ENCODE data around the gene HASPIN.

- TF ChIP-seq TAF1 (IDR thresholded peaks at IDR 0.05; ENCODE audit: low read depth, low read length) (no peak), POLR2A (IDR thresholded peaks at IDR 0.05; ENCODE audit: control extremely low read depth in 1 of 2, low read depth in 2 of 2, low read length in 2 of 2) (no peak), EGR1 (IDR thresholded peaks at IDR 0.05; ENCODE audit: borderline replicate concordance, low read depth, low read length) (no peak), SP4 (IDR thresholded peaks at IDR 0.05; ENCODE audit: low read length) (no peak), RAD21 (IDR thresholded peaks at IDR 0.05 in 1 of 2, conservative IDR thresholded peaks at IDR 0.05 in 1 of 2; ENCODE audit: low read depth in 2 of 2, low read length in 2 of 2) (no peak), SIX5 (IDR thresholded peaks at IDR 0.05; ENCODE audit: low read depth, low read length) (no peak), BCL11A (IDR thresholded peaks at IDR 0.05; ENCODE audit: low read depth in 2 of 2, low read length in 2 of 2) (no peak), HDAC6 (IDR thresholded peaks at IDR 0.05; ENCODE audit: low read depth, low read length) (no peak), CTCF (IDR thresholded peaks at IDR 0.05; ENCODE audit: control extremely low read depth in 1 of 3, insufficient read depth in 1 of 3, low read depth in 1 of 3, low read length in 3 of 3) (no peak), E2F6 (IDR thresholded peaks at IDR 0.05) (no peak), ATF3 (IDR thresholded peaks at IDR 0.05; ENCODE audit: insufficient read depth, low read depth, low read length) (no peak)
These were observed 26.6 kb upstream of the HASPIN start for GRCh38 chr17:3697103-3697476.

Data from H1 (cell line).